ENCODE data around the gene MIEF2.
"Not testable (repeated sequence)": the region's sequence is repeated elsewhere in the genome, so short reads cannot be mapped to it uniquely, and the experiment has no call there.

DNA sequence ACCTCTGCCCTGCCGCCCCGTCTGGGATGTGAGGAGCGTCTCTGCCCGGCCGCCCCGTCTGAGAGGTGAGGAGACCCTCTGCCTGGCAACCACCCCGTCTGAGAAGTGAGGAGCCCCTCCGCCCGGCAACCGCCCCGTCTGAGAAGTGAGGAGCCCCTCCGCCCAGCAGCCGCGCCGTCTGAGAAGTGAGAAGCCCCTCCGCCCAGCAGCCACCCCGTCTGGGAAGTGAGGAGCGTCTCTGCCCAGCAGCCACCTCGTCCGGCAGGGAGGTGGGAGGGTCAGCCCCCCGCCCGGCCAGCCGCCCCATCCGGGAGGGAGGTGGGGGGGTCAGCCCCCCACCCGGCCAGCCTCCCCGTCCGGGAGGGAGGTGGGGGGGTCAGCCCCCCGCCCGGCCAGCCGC lies 37.6 kb downstream of the MIEF2 start:
- not testable (repeated sequence) for TF ChIP-seq CTCF (IDR thresholded peaks at IDR 0.05; ENCODE audit: insufficient read depth, low read length, poor library complexity, severe bottlenecking); EZH2phosphoT487 (conservative IDR thresholded peaks at IDR 0.05; ENCODE audit: low read length)
